GM18519 (cell line): ENCODE data around the gene FOXJ1.
A peak's percentile ranks its signal among the peaks of the same experiment; 100 is the strongest.

Experiments
- ATAC-seq: cut with Tn5 transposase; IDR thresholded peaks from one replicate; pipeline ENCODE4 v1.9.1; 2021; ENCODE audit warnings: mild to moderate bottlenecking, moderate library complexity; ENCODE audit not compliant: unreplicated experiment, low FRiP score

FOXJ1 gene

DNA sequence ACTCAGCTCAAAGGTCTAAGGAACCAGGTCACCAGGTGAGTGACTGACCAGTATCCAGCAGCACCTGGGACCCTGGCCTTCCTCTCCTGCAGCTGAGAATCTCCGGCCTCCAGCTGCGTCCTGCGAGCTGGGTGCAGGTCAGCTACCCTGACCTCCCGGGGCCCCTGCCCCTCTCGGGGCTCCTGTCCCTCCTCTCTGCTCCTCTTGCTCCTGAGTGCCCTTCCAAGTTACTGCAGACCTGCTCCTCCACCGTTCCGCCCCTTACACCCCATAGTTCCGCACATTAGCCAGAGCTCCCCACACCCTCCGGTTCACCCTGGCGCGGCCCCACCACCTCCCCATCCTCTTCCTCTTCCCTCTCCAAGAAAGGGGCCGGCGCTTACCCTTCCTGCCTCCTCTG lies 10.6 kb downstream of the FOXJ1 start:
- no peak for ATAC-seq

GRCh38 chr17:76125922-76126321 lies 15.1 kb downstream of the FOXJ1 start:
- ATAC-seq = no peak

- ATAC-seq = no peak
These were observed 15.7 kb downstream of the FOXJ1 start for GRCh38 chr17:76125391-76125675.

- ATAC-seq = no peak
These were observed 16.3 kb downstream of the FOXJ1 start for GRCh38 chr17:76124582-76125390.

DNA sequence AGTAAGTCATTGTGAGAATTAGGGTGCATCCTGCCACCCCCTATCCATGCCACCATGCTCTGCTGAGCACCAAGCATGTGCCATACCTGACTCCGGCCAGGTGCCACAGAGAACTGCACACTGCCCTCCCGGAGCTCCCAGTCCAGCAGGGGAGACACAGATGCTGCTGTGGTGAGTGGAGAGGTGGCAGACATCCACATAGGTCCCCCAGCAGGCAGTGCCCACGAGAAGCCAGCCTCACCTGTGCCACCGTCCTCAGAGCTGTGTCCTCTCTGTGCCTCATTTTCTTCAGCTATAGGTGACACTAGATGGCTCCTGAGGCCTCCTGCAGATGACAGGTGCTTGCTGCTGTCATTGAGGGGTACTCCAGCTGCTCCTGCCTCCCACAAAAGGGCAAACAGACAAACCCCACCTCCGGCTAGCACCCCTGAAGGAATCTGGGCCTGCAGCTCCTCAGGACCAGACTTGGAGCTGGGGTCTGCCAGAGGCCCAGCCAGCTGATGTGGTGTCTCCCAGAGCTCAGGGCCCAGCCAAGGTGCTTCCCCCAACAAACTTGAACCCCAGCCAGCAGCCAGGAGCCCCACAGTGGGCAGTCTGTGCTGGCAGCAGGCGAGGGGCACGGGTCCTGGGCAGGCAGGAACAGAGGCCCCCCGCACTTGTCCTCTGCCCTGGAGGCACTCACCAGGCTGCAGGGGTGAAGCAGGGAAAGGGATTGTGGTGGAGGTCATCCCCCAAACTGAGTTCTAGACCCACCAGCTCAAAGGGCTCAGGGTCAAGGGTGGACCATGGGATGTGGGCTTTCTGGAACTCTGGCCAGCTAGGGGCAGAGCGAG lies 17.1 kb downstream of the FOXJ1 start:
- ATAC-seq = no peak

- ATAC-seq = no peak
These were observed 17.9 kb downstream of the FOXJ1 start for GRCh38 chr17:76123191-76123499.

DNA sequence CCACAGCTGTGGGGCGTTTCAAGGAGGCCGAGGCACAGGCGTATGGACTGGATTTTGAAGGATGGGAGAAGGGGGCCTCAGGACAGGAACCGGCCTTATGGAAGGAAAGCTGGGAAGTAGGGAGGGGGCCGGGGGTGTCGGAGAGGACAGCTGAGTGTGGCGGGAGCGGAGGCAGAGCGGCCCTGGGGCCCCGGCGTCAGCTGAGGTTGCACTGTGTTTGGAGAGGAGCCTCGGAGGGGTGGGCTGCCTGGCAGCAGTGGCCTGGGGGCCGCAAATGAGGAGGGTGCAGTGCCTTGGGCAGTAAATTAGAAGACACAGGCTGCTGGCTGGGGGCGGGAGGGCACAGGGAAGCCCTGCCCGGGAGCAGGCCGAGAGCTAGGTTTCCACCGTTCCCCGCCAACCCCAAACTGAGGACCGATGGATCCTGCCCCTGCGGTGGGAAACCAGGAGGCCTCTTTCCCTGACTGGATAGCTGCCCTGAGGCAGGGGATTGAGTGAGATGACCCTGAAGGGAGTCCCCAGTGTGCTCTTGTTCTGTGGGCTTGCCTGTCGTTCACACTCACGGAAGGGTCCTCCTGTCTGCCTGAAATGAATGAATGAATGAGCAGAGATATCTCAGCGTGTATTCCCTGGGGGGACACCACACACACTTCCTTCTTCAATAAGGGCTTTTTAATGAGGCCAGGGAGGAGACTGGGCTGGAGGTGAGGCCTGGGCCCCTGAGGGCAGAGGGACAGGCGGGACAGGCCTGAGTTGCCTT lies 18.4 kb downstream of the FOXJ1 start:
- no peak for ATAC-seq

DNA sequence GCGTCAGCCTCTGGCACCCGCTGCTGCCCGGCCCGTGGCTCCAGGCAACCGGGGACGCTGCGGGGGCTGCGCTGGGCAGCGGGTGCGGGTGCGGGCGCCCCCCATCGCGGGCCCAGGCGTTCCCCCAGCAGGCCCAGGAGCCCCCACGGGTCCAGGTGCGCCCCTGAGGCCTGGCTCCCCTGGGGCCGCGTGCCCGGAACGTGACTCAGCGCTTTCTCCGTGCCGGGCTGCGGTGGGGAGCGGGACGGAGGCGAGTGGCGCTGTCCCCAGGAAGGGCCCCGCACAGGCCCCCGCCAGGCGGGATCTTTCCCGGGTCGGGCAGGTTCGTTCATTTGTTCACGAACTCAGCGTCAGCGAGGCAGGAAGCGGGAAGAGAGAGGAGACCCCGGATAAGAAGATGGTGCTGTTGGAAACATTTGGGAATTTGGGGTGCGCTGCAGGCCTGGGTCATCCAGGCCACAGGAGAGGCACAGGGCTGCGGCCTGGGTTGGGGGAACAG lies 19.1 kb downstream of the FOXJ1 start:
- no peak for ATAC-seq

GRCh38 chr17:76120658-76121008 lies 20.4 kb downstream of the FOXJ1 start:
- ATAC-seq = no peak

DNA sequence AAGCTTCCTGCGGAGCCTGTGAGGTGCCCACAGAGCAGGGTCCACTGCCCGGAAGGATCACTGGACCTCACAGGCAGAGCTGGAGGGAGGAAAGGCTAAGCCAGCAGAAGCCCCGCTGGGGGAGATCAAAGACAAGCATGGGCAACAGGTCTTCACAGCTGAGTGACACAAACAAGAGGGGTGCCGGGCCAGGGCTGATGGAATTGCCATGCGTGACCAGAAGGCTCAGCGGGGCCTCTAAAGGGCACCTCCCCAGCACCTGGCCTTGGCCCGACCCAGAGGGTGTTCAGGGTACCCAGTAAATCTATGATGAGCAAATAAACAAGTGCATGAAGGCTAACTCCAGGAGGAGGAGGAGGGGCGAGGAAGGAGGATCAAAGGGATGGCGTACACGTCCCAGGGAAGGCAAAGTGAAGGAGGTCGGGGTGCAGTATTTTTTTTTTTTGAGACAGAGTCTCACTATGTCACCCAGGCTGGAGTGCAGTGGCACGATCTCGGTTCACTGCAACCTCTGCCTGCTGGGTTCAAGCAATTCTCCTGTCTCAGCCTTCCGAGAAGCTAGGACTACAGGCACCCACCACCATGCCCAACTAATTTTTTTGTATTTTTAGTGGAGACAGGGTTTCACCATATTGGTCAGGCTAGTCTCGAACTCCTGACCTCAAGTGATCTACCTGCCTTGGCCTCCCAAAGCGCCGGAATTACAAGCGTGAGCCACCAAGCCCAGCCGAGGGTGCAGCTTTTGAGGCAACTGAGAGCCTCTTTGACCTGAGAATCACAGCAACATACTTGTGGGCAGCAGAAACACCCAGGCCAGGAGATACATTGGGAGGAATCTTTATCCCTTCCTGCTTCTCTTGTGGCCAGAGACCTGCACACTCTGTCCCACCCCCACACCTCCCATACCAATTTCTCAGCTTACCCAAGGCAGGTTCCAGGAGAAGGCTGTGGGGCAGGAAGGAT lies 21.4 kb downstream of the FOXJ1 start:
- ATAC-seq = no peak

DNA sequence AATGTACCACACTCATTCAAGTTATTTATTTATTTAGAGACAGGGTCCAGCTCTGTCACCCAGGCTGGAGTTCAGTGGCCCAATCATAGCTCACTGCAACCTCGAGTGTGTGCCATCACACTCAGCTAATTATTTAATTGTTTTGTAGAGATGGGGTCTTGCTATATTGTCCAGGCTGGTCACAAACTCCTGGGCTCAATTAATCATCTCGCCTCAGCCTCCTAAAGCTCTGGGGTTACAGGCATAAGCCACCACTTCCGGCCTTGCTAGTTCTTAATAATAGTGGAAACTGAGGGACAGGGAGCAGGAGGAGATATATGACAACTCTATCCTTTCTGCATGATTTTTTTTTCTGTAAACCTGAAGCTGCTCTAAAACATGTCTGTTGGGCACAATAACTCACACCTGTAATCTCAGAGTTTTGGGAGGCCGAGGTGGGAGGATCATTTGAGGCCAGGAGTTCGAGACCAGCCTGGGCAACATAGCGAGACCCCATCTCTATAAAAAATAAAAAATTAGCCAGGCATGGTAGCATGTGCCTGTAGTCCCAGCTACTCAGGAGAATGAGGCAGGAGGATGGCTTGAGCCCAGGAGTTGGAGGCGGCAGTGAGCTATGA lies 25.8 kb downstream of the FOXJ1 start:
- no peak for ATAC-seq

GRCh38 chr17:76111956-76112355 lies 29.1 kb downstream of the FOXJ1 start:
- no peak for ATAC-seq

- ATAC-seq = no peak
These were observed 33.5 kb downstream of the FOXJ1 start for GRCh38 chr17:76107509-76107908.

DNA sequence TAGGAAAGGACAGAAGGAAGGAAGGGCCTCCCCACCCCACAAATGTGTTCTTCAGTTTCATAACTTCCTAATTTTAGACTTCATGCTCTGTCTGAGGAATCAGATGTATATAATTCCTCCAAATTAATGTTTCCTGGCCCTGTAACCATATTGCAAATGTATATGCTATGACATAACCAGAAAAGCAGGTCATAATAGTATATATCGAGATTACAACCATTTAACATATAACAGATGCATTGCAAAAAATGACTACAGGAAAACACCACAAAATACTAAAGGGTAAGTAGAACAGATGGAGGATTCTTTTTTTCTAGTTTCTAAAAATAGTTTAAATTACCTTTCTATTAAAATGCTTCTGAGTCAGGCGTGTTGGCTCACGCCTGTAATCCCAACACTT lies 34.3 kb downstream of the FOXJ1 start:
- ATAC-seq = no peak

DNA sequence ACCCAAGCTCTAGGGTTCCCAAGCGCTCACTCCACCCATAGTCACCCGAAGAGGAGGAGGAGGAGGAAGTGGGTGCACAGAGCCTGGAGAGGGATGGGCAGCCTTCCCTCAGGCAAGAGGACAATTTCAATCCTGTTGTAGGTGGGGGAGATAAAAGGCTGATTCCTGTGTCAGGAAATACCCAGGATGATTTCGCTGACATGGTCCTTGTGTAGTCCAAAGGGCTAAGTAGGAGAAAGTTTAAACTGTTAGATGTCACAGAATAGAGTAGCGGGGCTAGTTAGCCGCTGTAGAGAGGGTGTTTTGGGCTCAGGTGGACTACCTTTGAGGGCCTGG lies 36.2 kb downstream of the FOXJ1 start:
- no peak for ATAC-seq

GRCh38 chr17:76104140-76104895 lies 36.7 kb downstream of the FOXJ1 start:
- no peak for ATAC-seq

- peak; percentile 53 for ATAC-seq
These were observed 37.5 kb downstream of the FOXJ1 start, which contains the start of gene EXOC7 for GRCh38 chr17:76103274-76104139. Gene EXOC7, minus strand, starts transcription at chr17:76103787. Its CDS starts 95 bp downstream, at chr17:76103692.

GRCh38 chr17:76102944-76103273 lies 38.1 kb downstream of the FOXJ1 start:
- no peak for ATAC-seq
